Neuron (in vitro differentiated cells): ENCODE measurements around the gene PRADC1.

Source experiments
- H2AFZ ChIP-seq: one replicate; pipeline ENCODE4 v1.6.1; 2013; ENCODE audit warnings: low read depth, mild to moderate bottlenecking, inconsistent platforms, low read length, moderate library complexity
- H3K27me3 ChIP-seq: one replicate; pipeline ENCODE4 v1.6.1; 2013; ENCODE audit warnings: low read length; ENCODE audit not compliant: insufficient read depth
- H3K36me3 ChIP-seq: one replicate; pipeline ENCODE4 v1.6.1; 2013; ENCODE audit warnings: low read length; ENCODE audit not compliant: insufficient read depth
- H3K4me1 ChIP-seq: one replicate; pipeline ENCODE4 v1.6.1; 2013; ENCODE audit warnings: low read length; ENCODE audit not compliant: insufficient read depth
- H3K4me3 ChIP-seq: 2 replicates; pipeline ENCODE4 v1.5.1; 2013; ENCODE audit warnings: mild to moderate bottlenecking, low read length, moderate library complexity
- H3K9me3 ChIP-seq: one replicate; pipeline ENCODE4 v1.6.1; 2013; ENCODE audit warnings: low read length

The PRADC1 gene

GRCh38 chr2:73255007-73255644 lies 22.1 kb upstream of the PRADC1 start:
- Histone ChIP-seq H3K36me3 (peaks cover 51% of the 10 kb centered on the region), H3K4me3 (no peak overlapping the region), H3K9me3 (no peaks in the 10 kb centered on the region), H3K4me1 (no peaks in the 10 kb centered on the region), H2AFZ (no peak overlapping the region), H3K27me3 (no peaks in the 10 kb centered on the region)

DNA sequence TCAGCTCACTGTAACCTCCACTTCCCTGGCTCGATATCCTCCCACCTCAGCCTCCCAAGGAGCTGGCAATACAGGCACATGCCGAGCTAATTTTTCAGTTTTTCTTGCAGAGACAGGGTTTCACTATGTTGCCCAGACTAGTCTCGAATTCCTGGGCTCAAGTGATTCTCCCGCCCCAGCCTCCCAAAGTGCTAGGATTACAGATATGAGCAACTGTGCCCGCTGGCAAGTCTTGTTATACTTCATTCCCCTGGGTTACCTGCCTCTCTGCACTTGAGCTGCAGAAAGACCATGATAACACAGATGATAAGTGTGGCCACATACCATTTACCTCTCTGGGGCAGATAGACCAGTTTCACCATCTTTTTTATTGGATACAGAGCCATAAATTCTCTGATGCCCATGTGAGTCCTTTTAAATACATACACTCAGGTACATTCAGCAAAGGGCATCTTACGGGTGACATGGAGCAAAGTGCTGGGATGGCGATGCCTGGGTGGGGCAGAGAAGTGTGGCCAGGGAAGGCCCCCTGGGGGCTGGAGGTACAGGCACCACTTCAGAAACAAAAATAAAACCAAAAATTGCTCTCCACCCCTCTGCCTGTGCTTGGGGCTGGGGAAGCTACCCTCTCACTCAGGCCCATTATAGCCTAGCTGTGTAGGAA lies 21.4 kb upstream of the PRADC1 start:
- no peaks in the 10 kb centered on the region for H3K27me3 ChIP-seq
- no peak overlapping the region for H2AFZ ChIP-seq
- H3K4me1 ChIP-seq: no peaks in the 10 kb centered on the region
- H3K36me3 ChIP-seq: peaks cover 58% of the 10 kb centered on the region
- no peak overlapping the region for H3K4me3 ChIP-seq
- no peaks in the 10 kb centered on the region for H3K9me3 ChIP-seq

DNA sequence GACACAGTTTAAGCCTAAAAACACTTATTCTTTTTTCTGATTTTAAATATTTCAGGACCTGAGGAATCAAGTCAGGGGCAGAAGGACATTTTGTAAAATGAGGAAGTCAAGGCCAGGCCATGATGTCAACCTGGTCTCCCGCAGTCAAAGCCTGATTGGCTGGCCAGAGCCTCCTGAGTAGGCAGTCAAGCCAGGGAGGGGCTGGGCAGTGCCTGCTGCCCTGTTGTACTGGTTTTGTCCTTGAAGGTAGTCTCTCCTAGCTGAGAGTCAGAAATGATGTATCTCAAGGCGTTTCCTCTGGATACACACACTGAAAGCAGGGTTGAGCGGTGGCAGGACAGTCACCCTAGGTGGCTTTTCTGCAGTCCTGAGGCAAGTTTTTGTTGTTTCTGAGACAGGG lies 20.9 kb upstream of the PRADC1 start:
- H3K36me3 ChIP-seq: peaks cover 62% of the 10 kb centered on the region
- no peak overlapping the region for H2AFZ ChIP-seq
- H3K27me3 ChIP-seq: no peaks in the 10 kb centered on the region
- H3K4me1 ChIP-seq: no peaks in the 10 kb centered on the region
- no peaks in the 10 kb centered on the region for H3K9me3 ChIP-seq
- no peak overlapping the region for H3K4me3 ChIP-seq

DNA sequence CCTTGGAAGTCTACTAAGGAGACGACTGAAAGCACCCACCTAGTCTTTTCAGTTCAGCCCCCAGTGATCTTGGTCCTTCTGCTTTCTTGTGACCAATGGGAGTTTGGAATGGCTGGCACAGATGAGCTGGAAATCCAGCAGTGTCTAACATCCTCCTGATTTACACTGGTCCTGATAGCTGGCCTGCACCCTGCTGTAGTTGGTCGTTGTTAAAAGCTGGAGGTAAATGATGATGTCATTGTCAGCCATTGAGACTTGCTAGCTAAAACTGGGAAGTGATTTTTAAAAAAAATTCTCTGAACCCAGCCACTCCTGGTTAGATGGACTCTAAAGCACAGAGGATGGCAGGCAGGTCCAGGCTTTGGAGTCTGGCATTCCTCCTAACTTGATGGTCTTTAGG lies 20.4 kb upstream of the PRADC1 start:
- no peaks in the 10 kb centered on the region for H3K9me3 ChIP-seq
- H3K4me1 ChIP-seq: no peaks in the 10 kb centered on the region
- peaks cover 64% of the 10 kb centered on the region for H3K36me3 ChIP-seq
- H3K27me3 ChIP-seq: no peaks in the 10 kb centered on the region
- no peak overlapping the region for H3K4me3 ChIP-seq
- no peak overlapping the region for H2AFZ ChIP-seq

DNA sequence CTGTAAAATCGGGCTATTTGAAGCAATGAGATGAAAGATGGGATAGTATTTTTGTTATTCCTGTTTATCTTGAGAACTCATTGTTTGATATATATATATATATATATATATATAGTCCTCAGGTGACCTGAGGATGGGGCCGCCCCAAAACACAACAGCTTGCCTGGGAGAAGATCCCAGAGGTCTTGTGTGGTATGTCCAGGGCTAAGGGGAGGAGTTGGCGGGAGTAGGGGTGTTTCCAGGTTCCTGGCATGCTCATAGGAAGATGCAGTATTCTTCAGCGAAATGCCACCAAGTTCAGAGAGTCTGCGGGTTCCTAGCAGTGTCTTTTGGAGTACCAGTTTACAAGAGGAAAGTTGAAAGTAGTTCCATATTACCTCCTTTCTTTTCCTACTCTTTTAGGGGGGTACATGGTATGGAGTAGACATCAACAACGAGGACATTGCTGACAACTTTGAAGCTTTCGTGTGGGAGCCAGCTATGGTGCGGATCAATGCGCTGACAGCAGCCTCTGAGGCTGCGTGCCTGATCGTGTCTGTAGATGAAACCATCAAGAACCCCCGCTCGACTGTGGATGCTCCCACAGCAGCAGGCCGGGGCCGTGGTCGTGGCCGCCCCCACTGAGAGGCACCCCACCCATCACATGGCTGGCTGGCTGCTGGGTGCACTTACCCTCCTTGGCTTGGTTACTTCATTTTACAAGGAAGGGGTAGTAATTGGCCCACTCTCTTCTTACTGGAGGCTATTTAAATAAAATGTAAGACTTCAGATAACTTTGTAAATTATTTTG lies 19.4 kb upstream of the PRADC1 start:
- no peak overlapping the region for H3K4me3 ChIP-seq
- H3K9me3 ChIP-seq: no peaks in the 10 kb centered on the region
- H3K4me1 ChIP-seq: no peaks in the 10 kb centered on the region
- H2AFZ ChIP-seq: no peak overlapping the region
- H3K27me3 ChIP-seq: no peaks in the 10 kb centered on the region
- peaks cover 72% of the 10 kb centered on the region for H3K36me3 ChIP-seq

GRCh38 chr2:73250872-73251846 lies 18.1 kb upstream of the PRADC1 start:
- Histone ChIP-seq H3K4me1 (no peaks in the 10 kb centered on the region), H3K36me3 (peaks cover 85% of the 10 kb centered on the region), H3K27me3 (no peaks in the 10 kb centered on the region)

DNA sequence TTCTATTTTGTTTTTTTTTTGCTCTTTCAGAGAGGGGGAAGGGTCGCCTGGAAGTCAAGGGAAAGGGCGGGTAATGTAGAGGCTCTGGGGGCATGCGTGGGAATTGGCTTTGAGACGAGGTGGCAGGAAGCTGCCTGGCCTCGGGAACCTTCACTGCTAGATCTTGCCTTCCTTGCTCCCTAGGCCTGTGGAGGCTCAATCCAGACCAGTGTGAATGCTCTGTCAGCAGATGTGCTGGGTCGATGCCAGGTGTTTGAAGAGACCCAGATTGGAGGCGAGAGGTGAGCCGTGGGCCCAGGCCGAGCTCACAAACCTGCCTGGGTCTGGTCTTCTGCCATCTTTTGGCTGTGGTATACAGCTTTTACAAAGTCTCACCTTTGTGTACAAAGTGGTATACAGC lies 16.6 kb upstream of the PRADC1 start:
- Histone ChIP-seq H3K9me3 (no peaks in the 10 kb centered on the region), H3K36me3 (peaks cover 93% of the 10 kb centered on the region), H3K4me3 (no peak overlapping the region)

More at GRCh38 chr2:73250872-73251846, 18.1 kb upstream of the PRADC1 start:
- Histone ChIP-seq H3K4me3 (no peak overlapping the region), H2AFZ (no peak overlapping the region), H3K9me3 (no peaks in the 10 kb centered on the region)

DNA sequence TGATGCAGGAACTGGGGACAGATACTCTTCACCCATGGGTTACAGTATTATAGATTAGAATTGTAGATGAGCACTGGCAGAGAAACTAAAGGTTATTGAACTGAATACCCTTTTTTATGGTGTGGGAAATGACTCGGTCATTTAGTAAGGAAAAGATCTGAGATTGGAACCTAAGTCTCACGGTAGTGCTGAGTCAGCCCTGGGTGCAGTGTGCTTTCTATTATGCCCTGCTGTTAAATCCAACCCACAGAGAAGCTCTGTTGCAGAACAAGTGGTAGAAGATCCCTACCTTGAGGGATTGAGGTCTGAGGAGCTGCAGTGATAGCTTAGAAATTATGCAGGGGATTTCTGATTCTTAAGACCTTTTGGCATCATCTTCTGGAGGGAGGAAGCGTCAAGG lies 13.8 kb upstream of the PRADC1 start:
- no peaks in the 10 kb centered on the region for H3K27me3 ChIP-seq
- H2AFZ ChIP-seq: no peak overlapping the region
- H3K9me3 ChIP-seq: no peaks in the 10 kb centered on the region
- peaks cover 93% of the 10 kb centered on the region for H3K36me3 ChIP-seq
- H3K4me1 ChIP-seq: no peaks in the 10 kb centered on the region
- no peak overlapping the region for H3K4me3 ChIP-seq

More for the DNA sequence above, 16.6 kb upstream of the PRADC1 start:
- no peak overlapping the region for H2AFZ ChIP-seq
- H3K27me3 ChIP-seq: no peaks in the 10 kb centered on the region
- H3K4me1 ChIP-seq: no peaks in the 10 kb centered on the region

DNA sequence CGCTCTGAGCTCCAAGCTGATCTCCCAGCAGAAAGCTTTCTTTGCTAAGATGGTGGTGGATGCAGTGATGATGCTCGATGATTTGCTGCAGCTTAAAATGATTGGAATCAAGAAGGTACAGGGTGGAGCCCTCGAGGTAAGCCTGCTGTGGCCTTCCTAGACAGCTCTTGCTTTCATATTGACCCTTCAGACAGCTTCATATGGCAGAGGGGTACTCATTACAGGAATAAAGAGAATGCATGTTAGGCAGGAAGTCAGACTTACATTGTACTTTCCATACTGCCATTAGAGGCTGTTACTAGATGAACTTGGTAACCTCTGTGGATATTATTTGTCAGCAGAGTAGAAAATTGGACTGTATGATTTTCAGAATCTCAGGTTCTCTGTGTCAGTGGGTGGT lies 11.5 kb upstream of the PRADC1 start:
- H3K9me3 ChIP-seq: no peaks in the 10 kb centered on the region
- no peak overlapping the region for H3K4me3 ChIP-seq
- no peaks in the 10 kb centered on the region for H3K4me1 ChIP-seq
- peaks cover 91% of the 10 kb centered on the region for H3K36me3 ChIP-seq
- H3K27me3 ChIP-seq: no peaks in the 10 kb centered on the region
- no peak overlapping the region for H2AFZ ChIP-seq

- Histone ChIP-seq H3K36me3 (peaks cover 92% of the 10 kb centered on the region), H3K4me1 (peaks cover under 1% of the 10 kb centered on the region), H3K27me3 (no peaks in the 10 kb centered on the region), H3K4me3 (no peak overlapping the region), H2AFZ (no peak overlapping the region), H3K9me3 (no peaks in the 10 kb centered on the region)
These were observed 11.0 kb upstream of the PRADC1 start for GRCh38 chr2:73243884-73244570.

- Histone ChIP-seq H3K4me3 (no peak overlapping the region), H2AFZ (no peak overlapping the region), H3K36me3 (peaks cover 65% of the 10 kb centered on the region), H3K4me1 (peaks cover 25% of the 10 kb centered on the region), H3K9me3 (no peaks in the 10 kb centered on the region), H3K27me3 (no peaks in the 10 kb centered on the region)
These were observed 6.7 kb upstream of the PRADC1 start for GRCh38 chr2:73239776-73240175.

GRCh38 chr2:73238976-73239375 lies 5.9 kb upstream of the PRADC1 start:
- Histone ChIP-seq H3K36me3 (peaks cover 57% of the 10 kb centered on the region), H3K27me3 (no peaks in the 10 kb centered on the region), H3K4me1 (peaks cover 25% of the 10 kb centered on the region), H3K9me3 (no peaks in the 10 kb centered on the region), H3K4me3 (no peak overlapping the region), H2AFZ (no peak overlapping the region)
